GM21717 (cell line): Measurements from ENCODE around the gene IL19.
"Not testable (repeated sequence)": the region's sequence is repeated elsewhere in the genome, so short reads cannot be mapped to it uniquely, and the experiment has no call there.

ENCODE experiments used
- ATAC-seq: cut with Tn5 transposase; IDR thresholded peaks from one replicate; pipeline ENCODE4 v1.9.1; 2021; ENCODE audit warnings: mild to moderate bottlenecking, moderate library complexity; ENCODE audit not compliant: unreplicated experiment

Gene IL19

GRCh38 chr1:206739411-206740076, 31.0 kb upstream of the IL19 start:
- ATAC-seq: peak; percentile 81

- ATAC-seq: no peak
Measured at GRCh38 chr1:206741142-206741701, 29.4 kb upstream of the IL19 start.

GRCh38 chr1:206742719-206743383, 27.7 kb upstream of the IL19 start:
- ATAC-seq: no peak

DNA sequence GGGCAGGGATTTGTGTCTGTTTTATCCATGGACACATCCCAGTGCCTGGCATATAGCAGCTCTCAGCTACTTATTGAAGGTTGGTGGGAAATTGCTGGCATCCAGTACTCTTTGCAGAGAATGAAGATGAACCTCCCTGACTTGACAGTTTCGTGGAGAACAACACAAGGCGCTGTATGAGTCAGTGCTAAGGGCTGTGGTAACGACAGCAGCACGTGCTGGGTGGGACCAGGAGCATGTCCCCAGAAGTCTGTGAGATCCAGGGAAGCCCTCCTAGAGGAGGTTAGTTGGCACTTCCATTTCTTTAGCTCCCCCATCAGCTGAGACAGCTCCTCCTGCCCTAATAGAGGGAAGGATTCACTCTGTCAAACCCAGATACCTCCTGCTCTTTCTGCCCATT, 25.9 kb upstream of the IL19 start:
- no peak for ATAC-seq

GRCh38 chr1:206745301-206745700, 25.3 kb upstream of the IL19 start:
- no peak for ATAC-seq

GRCh38 chr1:206748348-206749030, 22.1 kb upstream of the IL19 start:
- ATAC-seq: no peak

DNA sequence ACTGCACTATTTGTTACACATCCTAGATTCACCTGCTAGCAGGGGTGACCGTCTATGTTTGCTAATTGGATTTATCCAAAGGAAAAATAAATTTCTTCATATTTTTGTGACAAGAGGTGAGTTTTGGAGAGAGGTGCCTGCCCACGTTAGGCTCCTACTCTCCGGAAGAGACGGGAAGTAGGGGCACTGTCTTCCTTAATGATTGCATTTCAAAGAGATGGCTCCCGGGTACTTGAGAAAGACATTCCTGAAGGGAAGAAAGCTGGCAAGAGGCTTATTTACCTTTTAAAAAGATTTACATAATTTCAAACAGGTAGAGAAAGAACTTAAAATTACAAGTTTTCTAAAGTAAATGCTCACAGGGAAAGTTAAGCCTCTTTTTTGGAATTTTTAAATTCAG, 18.7 kb upstream of the IL19 start:
- ATAC-seq: no peak

DNA sequence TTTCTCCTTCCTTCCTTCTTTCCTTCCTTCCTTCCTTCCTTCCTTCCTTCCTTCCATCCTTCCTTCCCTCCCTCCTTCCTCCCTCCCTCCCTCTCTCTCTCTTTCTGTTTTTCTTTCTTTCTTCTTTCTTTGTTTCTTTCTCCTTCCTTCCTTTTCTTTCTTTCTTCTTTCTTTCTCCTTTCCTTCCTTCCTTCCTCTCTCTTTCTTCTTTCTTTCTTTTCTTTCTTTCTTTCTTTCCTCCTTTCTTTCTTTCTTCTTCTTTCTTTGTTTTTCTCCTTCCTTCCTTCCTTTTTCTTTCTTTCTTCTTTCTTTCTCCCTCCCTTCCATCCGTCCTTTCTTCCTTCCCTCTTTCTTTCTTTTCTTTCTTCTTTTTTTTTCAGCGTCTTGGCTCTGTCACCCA, 18.1 kb upstream of the IL19 start:
- ATAC-seq: no peak

DNA sequence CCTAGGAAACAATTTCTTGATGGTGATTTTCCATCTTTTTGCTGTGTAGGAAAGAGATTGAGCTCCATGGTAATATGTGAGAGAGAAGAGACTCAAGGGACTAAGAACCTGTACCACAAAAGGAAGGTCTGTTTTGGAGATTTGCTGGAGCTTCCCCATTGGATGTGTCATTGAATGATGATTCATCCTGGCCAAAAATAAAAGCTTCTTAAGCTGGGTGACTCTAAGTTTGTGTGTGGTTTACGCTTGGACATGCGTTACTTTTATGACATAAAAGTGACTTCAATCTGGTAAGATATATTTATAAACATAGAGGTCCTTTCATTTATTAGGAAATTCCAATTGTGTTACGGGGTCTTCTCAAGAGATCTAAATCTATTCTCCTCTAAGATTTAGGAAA, 17.4 kb upstream of the IL19 start:
- no peak for ATAC-seq

GRCh38 chr1:206754011-206754410, 16.6 kb upstream of the IL19 start:
- no peak for ATAC-seq

DNA sequence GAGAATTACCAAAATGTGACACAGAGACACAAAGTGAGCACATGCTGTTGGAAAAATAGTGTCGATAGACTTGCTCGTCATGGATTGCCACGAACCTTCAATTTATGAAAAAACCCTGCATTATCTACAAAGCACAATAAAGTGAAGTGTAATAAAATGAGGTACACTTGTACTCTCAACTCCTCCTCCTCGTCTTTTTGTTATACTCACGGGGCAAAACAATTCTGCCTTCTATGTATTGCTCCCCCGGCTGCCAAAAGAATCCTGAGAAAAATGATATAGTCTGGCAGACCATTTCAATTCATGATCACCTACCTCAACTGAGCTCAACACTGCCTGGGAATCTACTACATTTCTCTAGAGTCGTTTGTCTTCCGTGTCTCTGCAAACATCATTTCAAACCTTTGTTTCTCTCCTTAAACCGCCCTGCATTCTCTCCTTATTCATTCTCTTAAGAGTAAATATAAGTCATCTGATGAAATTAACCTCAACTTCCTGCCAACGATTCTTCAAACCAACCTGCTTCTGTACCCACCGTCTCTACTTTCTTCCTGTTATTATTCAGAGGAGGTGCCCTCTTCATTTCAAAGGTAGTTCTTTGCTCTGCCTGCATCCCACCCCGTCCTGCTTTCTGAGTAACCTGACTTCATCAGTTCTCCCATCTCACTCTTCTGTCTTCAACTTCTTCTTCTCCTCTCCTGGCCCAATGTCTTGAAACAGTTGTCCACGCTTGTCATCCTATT, 12.9 kb upstream of the IL19 start:
- no peak for ATAC-seq

GRCh38 chr1:206760590-206760989, 10.0 kb upstream of the IL19 start:
- no peak for ATAC-seq

DNA sequence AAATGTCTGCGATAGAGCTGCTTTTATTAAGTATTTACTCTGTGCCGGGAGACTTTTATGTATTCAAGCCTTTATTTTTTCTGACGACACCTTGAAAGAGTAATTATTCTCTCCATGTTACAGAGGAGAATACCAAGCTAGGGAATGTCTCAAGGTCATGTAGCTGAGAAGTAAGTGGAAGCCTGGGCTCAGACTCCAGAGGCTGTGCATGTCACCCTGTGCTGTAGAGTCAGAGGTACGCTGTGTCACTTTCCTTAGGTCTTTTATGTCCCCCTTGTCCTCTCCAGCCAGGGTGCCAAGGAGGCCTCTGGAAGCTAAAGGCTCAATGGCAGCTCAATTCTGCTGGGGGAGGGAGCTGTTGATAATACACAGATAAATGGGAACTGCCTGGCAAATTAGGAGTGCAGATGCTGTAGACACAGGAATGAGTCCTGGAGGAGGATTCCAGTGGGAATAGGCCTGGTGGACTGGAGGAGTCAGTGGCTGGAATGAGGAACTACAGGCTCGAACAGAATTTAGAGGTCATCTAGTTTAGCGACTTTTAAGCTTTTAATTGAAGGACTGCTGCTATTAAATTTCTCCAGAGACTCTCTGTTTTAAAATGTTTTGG, 9.3 kb upstream of the IL19 start:
- no peak for ATAC-seq

DNA sequence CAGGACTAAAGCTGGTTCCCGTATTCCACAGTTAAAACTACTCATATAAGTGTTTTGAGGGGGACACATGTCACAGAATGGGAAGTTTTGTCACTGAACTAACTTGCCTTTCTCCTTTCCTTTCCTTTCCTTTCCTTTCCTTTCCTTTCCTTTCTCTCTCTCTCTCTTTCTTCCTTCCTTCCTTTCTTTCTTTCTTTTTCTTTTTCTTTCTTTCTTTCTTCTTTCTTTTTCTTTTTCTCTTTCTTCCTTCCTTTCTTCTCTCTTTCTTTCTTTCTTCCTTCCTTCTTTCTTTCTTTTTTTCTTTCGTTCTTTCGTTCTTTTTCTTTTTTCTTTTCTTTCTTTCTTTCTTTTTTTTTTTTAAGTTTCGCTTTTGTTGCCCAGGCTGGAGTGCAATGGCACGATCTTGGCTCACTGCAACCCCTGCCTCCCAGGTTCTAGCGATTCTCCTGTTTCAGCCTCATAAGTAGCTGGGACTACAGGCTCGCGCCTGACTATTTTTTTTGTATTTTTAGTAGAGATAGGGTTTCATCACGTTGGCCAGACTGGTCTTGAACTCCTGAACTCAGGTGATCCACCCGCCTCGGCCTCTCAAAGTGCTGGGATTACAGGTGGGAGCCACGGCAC, 7.7 kb upstream of the IL19 start:
- ATAC-seq: not testable (repeated sequence)

DNA sequence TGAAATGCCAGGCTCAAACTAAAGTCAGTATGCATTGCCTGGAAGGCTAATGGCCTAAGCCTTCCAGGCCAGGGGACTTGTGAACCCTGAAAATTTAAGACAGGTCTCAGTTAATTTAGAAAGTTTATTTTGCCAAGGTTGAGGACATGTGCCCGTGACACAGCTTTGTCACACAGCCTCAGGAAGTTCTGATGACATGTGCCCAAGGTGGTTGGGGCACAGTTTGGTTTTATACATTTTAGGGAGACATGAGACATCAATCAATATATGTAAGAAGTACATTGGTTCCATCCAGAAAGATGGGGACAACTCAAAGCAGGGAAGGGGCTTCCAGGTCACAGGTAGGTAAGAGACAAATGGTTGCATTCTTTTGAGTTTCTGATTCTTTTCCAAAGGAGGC, 4.8 kb upstream of the IL19 start:
- not testable (repeated sequence) for ATAC-seq

DNA sequence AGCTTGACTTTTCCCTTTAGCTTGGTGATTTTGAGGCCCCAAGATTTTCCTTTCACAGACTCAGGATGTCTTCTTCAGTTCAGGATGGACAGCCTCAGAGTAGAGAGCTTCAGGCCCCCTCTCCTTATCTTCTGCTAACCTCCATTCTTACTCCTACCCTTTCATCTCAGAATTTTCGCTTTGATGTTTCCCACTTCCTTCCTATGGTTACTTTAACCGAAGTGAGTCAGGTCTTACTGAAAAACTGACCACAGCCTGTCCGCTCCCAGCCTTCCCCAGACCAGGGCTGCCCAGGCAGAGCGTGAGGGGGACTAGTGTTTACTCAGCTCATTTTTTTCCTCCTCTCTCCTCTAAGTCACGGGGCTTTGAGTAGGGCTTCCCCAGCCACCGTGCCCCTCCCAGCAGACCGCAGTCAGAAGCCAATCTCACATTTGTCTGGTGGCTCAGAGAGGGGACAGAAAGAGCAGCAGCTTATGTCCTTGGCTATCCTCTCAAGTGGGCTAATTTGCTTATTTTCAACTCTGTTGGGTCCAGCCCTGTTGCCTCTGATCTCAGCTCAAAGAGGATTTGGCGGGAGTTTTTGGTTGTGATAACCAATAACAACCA, 4.2 kb upstream of the IL19 start:
- peak; percentile 51 for ATAC-seq

DNA sequence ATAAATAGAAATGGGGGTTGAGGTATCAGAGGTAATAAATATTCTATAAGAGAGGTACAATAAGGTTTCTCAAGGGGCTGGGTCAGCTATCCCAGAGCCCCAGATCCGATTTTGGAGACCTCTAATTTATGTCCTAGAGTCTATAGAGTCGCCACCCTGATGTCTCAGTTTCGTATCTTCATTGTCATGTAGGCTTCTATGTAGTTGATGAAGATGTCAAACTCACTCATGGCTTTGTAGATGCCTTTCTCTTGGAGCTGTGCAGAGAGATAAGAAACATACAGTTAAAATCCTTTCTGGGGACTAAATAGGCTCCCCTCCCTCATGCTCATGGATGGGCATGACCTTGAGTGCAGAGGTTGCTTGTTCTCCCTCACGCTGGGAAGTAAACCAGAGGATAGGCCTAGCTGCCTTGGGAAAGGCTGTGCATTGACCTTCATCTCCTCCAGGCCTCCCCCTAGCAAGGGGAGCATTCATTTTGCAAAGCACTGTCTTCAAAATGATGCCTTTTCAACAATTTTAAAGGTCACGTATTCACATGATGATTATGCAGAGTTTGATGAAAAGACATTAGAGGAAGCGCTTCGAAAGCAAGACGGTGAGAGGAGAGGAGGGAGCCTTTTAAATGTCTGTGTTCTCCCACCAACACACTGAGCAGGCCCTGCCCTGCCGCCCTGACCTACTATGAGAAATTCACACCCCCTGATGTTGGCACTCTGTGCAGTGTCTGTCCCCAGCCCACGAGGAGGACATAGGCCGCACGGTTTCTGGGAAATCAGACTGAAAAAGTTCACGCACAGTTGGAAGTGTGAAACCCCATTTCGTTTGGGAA, 1.9 kb upstream of the IL19 start:
- peak; percentile 1 for ATAC-seq

DNA sequence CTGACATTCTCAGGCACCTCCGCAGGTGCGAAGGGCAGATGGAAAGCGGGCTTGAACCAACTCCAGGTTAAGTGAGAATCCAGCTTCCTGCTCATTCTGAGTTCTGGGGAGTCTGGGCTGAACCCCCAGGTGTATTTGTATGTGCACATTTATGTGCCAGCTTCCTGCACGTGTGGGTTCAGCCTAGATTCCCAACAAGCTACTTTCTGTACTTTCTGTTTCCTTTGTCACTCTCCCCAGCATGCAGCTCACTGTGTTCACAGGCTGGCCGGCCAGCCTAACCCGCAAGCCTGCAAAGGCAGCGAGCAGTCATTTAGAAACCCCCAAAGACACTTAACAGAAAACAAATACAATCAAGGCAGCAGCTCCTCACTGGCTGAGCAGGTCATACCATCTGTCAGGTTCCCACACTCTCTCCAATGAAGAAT, 1.3 kb upstream of the IL19 start:
- ATAC-seq: peak; percentile 52

DNA sequence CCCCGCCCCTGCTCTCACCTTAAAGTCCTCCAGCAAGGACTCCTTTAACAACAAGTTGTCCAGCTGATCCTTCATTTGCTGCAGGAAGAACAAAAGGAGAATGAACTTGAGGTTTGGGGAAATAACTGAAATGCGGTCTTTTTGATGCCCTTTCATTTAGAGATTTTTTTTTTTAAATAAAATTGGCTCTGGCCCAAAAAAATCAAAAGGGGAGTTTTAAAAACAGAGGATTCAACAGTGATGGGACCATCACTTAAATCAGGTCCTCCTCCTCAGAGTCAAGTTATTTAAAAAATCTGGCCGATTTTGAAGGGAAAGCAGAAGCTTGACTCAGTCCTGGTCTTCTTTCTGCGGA, 742 bp downstream of the IL19 start:
- ATAC-seq: no peak
